ENCODE measurements around the gene MFAP2.

Gene MFAP2

GRCh38 chr1:16979475-16980327 lies 719 bp downstream of the MFAP2 start:
- no peak overlapping the region for H3K27ac ChIP-seq
- no peak for TF ChIP-seq CTCF (conservative IDR thresholded peaks at IDR 0.05)

- TF ChIP-seq CTCF (conservative IDR thresholded peaks at IDR 0.05), result no peak
- H3K27ac ChIP-seq, result no peak overlapping the region
These were observed 1.6 kb downstream of the MFAP2 start for GRCh38 chr1:16978567-16979474.

- no peak for TF ChIP-seq CTCF (conservative IDR thresholded peaks at IDR 0.05)
- H3K27ac ChIP-seq, result no peak overlapping the region
These were observed 2.3 kb downstream of the MFAP2 start for GRCh38 chr1:16978139-16978538.

GRCh38 chr1:16977377-16977776 lies 3.0 kb downstream of the MFAP2 start:
- H3K27ac ChIP-seq, result no peak overlapping the region
- TF ChIP-seq CTCF (conservative IDR thresholded peaks at IDR 0.05), result no peak

GRCh38 chr1:16976966-16977365 lies 3.5 kb downstream of the MFAP2 start:
- no peak overlapping the region for H3K27ac ChIP-seq
- no peak for TF ChIP-seq CTCF (conservative IDR thresholded peaks at IDR 0.05)

- H3K27ac ChIP-seq, result no peak overlapping the region
- TF ChIP-seq CTCF (conservative IDR thresholded peaks at IDR 0.05), result no peak
These were observed 4.6 kb downstream of the MFAP2 start for GRCh38 chr1:16975838-16976237.

GRCh38 chr1:16975211-16975610 lies 5.2 kb downstream of the MFAP2 start:
- no peak for TF ChIP-seq CTCF (conservative IDR thresholded peaks at IDR 0.05)
- no peak overlapping the region for H3K27ac ChIP-seq

Data from VCaP (cell line).